ENCODE measurements around the gene ATG14.
"Not testable (repeated sequence)": the region's sequence is repeated elsewhere in the genome, so short reads cannot be mapped to it uniquely, and the experiment has no call there.

Gene ATG14

DNA sequence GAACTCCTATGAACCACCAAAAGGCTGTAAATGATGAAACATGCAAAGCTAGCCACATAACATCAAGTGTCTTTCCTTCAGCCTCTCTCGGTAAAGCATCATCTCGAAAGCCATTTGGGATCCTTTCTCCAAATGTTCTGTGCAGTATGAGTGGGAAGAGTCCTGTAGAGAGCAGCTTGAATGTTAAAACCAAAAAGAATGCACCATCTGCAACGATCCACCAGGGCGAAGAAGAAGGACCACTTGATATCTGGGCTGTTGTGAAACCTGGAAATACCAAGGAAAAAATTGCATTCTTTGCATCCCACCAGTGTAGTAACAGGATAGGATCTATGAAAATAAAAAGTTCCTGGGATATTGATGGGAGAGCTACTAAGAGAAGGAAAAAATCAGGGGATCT lies 61.2 kb downstream of the ATG14 start:
- DNase-seq (ENCODE audit: low spot score) = no peak

DNA sequence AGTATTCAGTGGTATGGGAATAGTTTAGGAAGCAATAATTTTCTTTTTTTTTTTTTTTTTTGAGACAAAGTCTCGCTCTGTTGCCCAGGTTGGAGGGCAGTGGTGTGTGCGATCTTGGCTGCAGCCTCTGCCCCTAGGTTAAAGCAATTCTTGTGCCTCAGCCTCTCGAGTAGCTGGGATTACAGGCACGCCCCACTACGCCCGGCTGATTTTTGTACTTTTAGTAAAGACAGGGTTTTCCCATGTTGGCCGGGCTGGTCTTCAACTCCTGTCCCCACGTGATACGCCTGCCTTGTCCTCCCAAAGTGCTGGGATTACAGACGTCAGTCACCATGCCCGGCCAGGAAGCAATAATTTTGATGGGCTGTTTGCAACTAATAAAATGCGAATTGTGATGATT lies 62.1 kb downstream of the ATG14 start:
- DNase-seq (ENCODE audit: low spot score) = no peak

- DNase-seq (ENCODE audit: low spot score) = no peak
These were observed 62.7 kb downstream of the ATG14 start for GRCh38 chr14:55348766-55349453.

DNA sequence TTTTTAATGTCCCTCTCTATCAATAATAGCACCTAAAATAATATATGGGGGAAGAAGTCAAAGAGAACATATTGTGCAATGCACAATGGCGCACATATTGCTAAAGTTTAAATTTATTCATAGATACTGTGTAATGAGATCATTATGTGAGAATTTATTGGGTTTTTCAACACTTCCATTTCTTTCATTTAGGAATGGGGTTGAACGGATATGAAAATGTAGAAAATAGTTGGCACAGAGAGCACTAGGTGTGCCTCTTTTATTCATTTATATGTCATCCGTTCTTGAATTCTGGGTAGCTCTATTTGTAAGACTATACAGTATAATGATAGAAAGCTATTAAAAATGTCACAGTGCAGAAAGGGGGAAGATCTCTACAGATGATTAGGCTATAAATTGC lies 63.9 kb downstream of the ATG14 start:
- no peak for DNase-seq (ENCODE audit: low spot score)

- DNase-seq (ENCODE audit: low spot score) = no peak
These were observed 64.6 kb downstream of the ATG14 start for GRCh38 chr14:55347040-55347439.

GRCh38 chr14:55344582-55345163 lies 67.0 kb downstream of the ATG14 start:
- not testable (repeated sequence) for DNase-seq (ENCODE audit: low spot score)

- no peak for DNase-seq (ENCODE audit: low spot score)
These were observed 69.8 kb downstream of the ATG14 start for GRCh38 chr14:55341781-55342180.

- DNase-seq (ENCODE audit: low spot score) = no peak
These were observed 71.1 kb downstream of the ATG14 start for GRCh38 chr14:55340482-55340881.

GRCh38 chr14:55339770-55340169 lies 71.9 kb downstream of the ATG14 start:
- peak; percentile 41 for DNase-seq (ENCODE audit: low spot score)

- DNase-seq (ENCODE audit: low spot score) = no peak
These were observed 74.9 kb downstream of the ATG14 start for GRCh38 chr14:55336691-55337090.

DNA sequence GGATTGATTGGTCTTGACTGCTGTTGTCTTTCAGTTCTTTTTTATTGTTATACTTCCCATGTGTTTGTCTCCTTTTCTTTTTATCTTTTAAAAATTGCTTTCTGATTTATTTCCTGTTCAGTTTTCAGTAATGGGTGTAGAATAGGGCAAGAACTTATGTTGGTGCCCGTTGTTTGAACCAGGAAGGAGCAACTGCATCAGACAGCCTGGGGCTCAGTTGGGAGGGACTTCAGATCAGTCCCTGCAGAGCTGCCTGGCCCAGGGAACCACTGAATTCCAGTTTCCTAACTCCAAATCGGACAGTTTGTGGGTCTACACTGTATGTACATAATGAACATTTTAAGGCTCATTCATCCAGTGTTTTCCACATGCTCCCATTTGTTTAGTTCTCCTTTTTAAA lies 75.5 kb downstream of the ATG14 start:
- DNase-seq (ENCODE audit: low spot score) = no peak

DNA sequence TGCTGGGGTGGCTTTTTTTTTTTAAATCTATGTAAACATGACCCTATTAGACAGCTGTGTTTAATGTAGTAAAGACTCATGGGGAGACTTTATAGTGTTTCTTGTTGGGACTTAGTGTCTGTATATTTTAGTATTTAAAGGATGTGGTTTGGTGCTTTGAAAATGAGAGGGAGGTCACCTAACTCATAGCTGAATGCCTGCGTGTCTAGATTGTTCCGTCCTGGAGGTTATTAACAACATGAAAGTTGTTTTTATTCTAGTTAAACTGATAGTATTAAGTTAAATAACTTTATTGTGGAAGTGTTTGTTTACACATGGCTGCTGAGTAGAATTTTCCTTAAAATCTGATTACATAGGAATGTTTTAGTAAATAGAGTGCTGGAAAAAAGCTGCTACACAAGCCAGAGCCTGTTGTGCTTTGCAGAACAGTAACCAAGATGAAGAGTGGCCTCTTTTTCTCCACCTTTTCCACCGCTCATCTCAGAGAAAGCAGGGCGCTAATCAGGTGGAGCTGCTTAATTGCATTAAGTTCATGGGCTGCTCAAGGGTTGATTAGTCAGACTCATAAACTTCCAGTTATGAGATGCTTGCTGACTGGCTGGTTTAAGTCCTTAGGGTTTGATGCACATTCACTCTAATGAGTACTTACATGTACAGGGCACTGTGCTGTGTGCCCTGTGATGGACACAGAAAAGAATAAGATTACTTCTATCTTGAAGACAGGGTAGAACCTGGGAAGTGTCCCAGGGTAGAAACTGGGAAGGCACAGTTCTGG lies 77.7 kb downstream of the ATG14 start:
- DNase-seq (ENCODE audit: low spot score) = peak; percentile 46

DNA sequence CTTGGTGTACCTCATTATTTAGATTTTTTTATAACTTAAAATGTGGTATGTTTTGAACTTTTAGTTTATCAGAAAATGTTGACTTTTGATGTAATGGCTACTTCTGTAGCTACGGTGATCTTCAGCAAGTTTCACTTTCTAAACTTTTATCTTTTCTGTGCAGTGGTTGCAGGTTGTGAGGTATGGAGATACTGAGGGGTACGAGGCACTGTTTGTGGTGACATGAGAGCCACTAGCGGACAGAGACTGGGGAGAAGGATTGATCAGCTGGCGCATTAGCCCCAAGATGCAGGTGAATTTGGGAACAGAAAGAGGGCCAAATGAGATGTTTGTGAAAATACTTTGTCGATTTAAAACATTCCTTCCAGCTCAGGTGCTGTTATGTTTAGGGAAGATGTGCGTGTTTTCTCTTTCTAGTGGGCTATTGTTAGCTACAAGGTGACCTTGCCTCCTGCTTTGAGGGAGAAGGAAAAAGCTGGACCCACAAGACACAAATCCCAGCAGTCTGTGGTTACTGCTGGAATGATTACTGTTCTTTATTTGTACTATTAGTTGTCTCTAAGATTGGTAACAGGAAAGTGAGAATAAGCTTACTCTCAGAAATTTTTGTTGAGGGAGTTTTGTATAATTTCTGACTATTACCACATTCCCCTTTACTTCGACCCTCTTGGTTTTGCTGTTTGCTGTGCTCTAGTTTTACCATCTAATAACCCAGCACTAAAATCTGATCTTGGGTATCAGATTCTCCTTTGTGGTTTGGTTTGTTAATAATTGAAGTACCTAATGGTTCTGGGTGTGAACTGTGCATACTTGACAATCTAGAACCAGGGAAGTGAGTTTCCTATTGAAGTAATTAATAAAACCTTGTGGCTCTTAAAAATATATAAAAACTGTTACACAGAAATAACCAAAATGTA lies 78.7 kb downstream of the ATG14 start:
- DNase-seq (ENCODE audit: low spot score) = peak; percentile 39

DNA sequence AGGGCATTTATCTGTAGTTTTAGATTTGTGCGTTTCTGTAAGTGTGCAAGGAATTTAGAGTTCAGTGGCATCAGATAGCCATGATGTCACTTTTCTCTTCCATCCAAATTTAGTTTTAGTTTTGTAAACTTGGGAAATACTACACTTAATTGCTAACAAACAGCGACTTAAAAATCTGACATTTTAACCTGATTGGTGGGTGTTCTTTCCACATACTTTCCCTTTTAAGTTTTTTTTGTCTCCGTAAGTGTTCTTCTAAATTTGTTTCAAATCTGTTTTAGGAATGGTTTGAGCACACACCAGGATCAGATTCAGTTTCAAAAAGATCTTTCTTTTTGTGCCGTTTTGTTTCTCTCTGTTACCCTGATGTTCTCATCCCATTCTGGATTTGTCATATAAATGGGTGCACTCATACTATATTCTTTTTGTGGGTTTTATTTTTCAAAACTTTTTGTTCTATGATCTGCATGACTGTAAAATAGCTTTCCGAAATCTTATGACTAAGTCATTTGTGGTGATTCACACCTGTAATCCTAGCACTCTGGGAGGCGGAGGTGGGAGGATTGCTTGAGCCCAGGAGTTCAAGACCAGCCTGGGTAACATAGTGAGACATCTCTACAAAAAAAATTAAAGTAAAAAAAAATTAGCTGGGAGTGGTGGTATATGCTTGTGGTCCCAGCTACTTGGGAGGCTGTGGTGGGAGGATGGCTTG lies 81.5 kb downstream of the ATG14 start:
- DNase-seq (ENCODE audit: low spot score) = peak; percentile 72

DNA sequence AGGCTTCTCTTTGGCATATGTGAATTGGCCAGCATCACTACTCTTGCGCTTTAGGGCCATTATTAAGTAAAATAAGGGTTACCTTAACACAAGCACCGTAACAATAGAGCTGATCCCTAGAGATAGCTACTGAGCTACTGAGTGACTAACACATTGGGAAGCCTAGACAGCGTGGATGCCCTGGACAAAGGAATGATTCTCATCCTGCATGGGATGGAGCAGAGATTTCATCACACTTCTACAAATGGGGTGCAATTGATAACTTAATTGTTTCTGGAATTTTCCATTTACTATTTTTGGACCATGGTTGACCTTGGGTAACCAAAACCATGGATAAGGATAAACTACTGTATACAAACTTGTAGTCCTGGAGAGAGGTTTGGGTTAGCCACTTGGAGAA lies 83.3 kb downstream of the ATG14 start:
- DNase-seq (ENCODE audit: low spot score) = no peak

- DNase-seq (ENCODE audit: low spot score) = peak; percentile 24
These were observed 84.5 kb downstream of the ATG14 start for GRCh38 chr14:55327179-55327578.

DNA sequence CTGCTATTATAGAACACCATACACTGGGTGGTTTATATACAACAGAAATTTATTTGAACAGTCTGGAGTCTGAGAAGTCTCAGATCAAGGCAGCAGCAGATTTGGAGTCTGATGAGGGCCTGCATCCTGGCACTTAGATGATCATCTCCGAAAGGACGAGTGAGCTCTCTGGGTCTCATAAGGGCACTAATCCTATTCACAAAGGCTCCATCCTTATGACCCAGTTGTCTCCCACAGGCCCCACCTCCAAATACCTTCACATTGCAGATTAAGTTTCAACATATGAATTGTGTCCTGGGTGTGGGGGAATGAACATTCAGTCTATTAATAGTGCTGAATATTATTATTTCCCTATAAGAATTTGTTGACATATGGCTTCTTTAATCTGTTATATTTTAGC lies 86.8 kb downstream of the ATG14 start:
- no peak for DNase-seq (ENCODE audit: low spot score)

- DNase-seq (ENCODE audit: low spot score) = no peak
These were observed 87.7 kb downstream of the ATG14 start for GRCh38 chr14:55323910-55324309.

DNA sequence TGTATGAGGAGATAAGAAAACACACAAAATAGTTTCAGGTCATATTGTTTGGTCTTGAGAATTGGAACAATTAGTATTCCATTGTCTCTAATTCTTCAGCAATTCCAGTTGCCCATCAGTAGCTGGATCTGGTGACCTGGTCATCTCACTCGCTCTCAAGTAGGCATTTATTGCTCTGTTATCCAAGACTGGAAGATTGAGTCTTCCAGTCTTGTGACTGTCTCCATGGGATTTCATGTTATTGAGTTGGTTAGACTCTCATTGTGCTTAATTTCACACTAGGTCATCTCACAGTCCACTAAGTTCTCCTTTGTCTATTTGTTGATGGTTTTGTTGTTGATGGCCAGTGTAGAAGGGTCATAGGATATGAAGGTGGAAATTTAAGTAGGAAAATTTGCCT lies 92.9 kb downstream of the ATG14 start:
- no peak for DNase-seq (ENCODE audit: low spot score)

DNA sequence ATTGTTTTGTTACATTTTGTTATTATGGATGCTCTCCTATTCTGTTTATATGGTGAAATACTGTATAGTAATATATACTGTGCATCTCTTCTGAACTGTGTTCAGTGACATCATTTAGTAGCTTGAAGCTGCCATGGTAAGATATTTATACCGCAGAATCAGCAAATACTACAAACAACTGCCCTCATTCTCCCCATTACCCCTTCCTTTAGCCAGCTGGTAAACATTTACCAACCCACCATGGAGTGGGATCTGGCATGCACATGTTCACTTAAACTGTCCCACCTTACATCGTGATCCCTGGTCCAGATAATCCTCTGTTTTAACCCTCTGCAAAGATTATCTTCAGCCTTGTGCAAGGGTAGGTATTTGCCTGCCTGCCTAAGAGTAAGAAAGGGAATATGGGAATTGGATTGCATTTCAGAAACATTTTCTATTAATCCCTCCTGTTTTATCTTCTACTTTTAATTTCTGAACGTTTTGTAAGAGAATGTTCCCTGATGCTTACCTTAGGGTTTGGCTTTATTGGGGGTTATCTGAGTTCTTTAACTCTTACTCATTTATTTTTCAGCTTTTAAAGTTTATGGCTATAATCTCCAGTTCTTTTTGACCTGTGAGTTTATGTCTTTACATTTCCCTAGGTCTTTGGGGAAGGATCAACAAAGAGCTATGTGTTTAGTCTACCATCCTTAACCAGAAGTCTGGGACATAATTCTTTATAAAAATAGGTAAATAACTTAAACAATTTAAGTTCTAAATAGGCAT lies 93.9 kb downstream of the ATG14 start:
- no peak for DNase-seq (ENCODE audit: low spot score)

DNA sequence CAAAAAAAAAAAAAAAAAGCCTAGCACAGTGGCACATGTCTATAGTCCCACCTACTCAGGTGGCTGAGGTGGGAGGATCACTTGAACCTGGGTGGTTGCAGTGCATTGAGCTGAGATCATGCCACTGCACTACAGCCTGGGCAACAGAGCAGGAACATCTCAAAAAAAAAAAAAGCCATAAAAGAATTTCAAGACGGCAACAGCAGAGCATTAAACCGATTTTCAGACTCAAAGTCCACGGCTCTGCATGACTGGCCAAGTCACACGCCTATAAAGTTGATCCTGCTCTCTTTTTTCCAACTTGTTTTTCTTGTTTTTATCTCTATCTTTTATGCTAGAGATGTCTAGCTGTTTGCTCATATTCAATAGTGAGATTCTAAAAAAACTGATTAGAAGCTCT lies 95.1 kb downstream of the ATG14 start:
- no peak for DNase-seq (ENCODE audit: low spot score)

Measured in activated CD4-positive, alpha-beta T cell treated with anti-CD3 and anti-CD28 coated beads, Interleukin-2, Interleukin-4, amounts not matched to agents 100 ng/mL and 50 ng/mL, durations not matched to agents 16 hours and 8 hours (primary cell).